Measurements from ENCODE around the gene PIK3R3. TPM values are rescaled to one million over a fixed set of nuclear protein-coding genes. Genes with fewer than 3 reads are reported as not detected.

The PIK3R3 gene
- total RNA-seq, 1 experiment from 2014 or later = 0.30 TPM

DNA sequence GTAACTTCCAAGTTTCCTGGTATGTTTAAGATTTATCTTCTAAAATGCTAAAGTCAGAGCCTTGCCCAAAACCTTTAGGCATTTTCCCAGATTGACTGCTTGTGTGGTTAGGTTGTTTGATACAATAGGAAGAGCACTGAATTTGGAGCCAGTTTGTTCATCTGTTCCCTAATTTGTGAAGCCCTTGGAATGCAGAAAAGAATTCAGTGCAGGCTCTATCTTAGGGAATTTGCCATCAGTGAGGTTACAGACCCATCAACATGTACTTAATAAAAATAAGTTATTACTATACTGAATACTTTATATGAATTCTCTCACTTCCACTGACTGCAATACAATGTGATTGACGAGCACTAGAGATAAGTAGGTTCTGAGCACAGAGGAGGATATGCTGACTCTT lies 120.2 kb downstream of the PIK3R3 start:
- no peak for DNase-seq (ENCODE audit: low read depth)
- in situ Hi-C loops (cut with HindIII; ENCODE audit: low pct_unique_long_range_greater_than_20kb, low sequenced_read_pairs) = no loop called here

DNA sequence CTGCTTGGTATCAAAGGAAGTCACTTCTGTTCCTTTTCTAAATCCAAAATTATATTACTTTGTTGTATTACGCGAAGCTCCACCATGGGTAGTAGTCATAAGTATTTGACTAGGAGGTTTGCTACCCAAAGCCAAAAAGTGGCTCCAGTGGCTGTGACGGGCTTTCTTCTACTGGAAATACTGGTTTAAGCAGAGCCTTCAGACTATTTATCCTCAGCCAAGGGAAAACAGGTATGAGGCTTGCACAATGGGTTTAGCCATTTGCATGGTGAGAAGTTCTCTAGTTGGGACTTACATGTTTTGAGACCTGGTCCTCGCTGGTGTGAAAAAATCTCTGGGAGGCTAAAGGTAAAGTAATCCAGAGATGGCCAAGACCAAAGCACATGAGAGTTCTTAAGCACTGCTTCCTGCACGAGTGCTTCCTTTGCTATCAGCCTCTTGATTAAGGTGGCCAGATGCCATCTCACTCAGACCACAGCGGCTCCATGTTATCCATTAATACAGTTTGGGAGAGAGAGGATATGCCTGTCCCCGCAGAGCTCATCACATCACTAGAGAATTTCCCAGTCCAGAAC lies 121.2 kb downstream of the PIK3R3 start:
- no peak for DNase-seq (ENCODE audit: low read depth)
- in situ Hi-C loops (cut with HindIII; ENCODE audit: low pct_unique_long_range_greater_than_20kb, low sequenced_read_pairs) = no loop called here

DNA sequence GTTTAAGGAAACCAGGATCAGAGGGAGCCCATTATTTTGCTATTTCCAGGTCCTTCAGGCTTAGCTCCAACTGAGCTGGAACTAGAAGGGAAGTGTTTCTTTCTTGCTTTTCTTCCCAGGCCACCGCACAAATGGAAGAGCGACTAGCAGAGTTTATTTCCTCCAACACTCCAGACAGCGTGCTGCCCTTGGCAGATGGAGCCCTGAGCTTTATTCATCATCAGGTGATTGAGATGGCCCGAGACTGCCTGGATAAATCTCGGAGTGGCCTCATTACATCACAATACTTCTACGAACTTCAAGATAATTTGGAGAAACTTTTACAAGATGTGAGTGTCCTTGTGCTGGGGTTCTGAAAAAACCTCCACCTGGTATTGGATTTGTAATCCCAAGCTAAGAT lies 121.8 kb downstream of the PIK3R3 start:
- in situ Hi-C loops (cut with HindIII; ENCODE audit: low pct_unique_long_range_greater_than_20kb, low sequenced_read_pairs) = no loop called here
- no peak for DNase-seq (ENCODE audit: low read depth)

GRCh38 chr1:46008585-46008984 lies 123.8 kb downstream of the PIK3R3 start:
- in situ Hi-C loops (cut with HindIII; ENCODE audit: low pct_unique_long_range_greater_than_20kb, low sequenced_read_pairs) = no loop called here
- DNase-seq (ENCODE audit: low read depth) = no peak

GRCh38 chr1:46005594-46005993 lies 126.8 kb downstream of the PIK3R3 start:
- in situ Hi-C loops (cut with HindIII; ENCODE audit: low pct_unique_long_range_greater_than_20kb, low sequenced_read_pairs) = no loop called here
- DNase-seq (ENCODE audit: low read depth) = no peak

DNA sequence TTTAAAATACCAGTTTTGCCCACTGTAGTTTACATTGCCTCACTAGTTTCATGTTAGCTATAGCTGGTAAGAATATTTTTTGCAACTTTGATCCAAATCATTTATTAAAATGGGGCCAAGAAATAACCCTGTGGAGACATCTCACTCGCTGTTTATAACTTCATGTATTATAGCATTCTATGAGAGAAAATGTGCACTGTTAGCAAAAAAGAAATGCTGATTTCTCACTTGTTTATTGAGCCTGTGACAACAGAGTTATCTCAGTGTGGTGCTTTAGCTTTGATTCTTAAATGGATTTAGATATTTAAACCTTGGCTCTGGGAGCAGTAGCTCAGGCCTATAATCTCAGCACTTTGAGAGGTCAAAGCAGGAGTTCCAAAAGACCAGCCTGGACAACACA lies 127.9 kb downstream of the PIK3R3 start:
- DNase-seq (ENCODE audit: low read depth) = no peak
- in situ Hi-C loops (cut with HindIII; ENCODE audit: low pct_unique_long_range_greater_than_20kb, low sequenced_read_pairs) = no loop called here

- in situ Hi-C loops (cut with HindIII; ENCODE audit: low pct_unique_long_range_greater_than_20kb, low sequenced_read_pairs) = no loop called here
- no peak for DNase-seq (ENCODE audit: low read depth)
These were observed 129.1 kb downstream of the PIK3R3 start for GRCh38 chr1:46003315-46003714.

- no peak for DNase-seq (ENCODE audit: low read depth)
- in situ Hi-C loops (cut with HindIII; ENCODE audit: low pct_unique_long_range_greater_than_20kb, low sequenced_read_pairs) = no loop called here
These were observed 129.8 kb downstream of the PIK3R3 start for GRCh38 chr1:46002551-46003150.

DNA sequence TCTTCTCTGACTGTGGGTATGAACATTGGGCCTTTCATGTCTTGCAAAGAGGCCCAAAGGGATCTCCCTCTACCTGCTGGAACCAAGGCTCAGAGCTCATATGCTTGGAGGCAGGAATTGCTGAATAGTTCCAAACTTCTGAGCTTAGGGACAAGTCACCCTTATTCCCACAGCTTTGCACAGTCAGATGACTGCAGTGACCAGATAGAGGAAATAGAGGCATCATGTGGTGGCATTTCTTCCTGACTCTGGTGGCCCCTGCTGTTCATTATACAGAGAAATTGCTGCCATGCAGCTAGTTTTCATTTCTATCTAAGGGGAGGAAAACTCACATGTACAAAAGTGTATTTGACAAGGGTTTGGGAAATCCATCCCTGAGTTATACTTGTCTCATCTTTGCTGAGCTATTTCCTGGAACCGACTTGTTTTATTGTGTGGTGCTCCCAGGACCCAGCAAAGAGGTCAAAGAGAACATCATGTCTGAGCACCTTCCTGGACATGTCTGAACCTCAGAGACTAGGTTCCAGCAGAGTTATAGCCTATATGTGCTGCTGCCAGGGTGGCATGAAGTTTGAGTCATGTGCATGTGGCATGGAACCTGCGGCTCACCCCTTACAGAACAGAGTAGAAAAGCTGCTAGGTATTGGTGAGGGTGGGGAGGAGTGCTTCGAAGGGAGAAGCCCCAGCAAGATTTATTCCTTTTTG lies 131.2 kb downstream of the PIK3R3 start:
- DNase-seq (ENCODE audit: low read depth) = no peak
- in situ Hi-C loops (cut with HindIII; ENCODE audit: low pct_unique_long_range_greater_than_20kb, low sequenced_read_pairs) = no loop called here

DNA sequence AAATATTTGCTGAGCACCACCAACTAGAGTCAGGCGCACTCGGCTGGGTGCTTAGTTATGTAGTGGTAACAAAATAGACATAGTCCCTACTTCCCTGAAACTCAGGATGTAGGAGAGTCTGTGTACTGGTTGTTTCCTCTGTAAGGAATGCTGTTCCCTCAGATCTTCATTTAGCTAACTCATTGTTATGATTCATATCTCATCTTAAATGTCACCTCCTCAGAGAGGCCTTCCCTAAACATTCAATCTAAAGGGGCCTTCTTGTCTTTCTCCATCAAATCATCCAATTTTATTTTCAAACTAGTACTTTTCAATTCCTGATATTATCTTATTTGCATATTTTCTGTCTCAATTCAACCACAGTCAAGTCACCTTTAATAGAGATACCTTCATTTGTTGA lies 132.9 kb downstream of the PIK3R3 start:
- DNase-seq (ENCODE audit: low read depth) = no peak
- in situ Hi-C loops (cut with HindIII; ENCODE audit: low pct_unique_long_range_greater_than_20kb, low sequenced_read_pairs) = no loop called here

DNA sequence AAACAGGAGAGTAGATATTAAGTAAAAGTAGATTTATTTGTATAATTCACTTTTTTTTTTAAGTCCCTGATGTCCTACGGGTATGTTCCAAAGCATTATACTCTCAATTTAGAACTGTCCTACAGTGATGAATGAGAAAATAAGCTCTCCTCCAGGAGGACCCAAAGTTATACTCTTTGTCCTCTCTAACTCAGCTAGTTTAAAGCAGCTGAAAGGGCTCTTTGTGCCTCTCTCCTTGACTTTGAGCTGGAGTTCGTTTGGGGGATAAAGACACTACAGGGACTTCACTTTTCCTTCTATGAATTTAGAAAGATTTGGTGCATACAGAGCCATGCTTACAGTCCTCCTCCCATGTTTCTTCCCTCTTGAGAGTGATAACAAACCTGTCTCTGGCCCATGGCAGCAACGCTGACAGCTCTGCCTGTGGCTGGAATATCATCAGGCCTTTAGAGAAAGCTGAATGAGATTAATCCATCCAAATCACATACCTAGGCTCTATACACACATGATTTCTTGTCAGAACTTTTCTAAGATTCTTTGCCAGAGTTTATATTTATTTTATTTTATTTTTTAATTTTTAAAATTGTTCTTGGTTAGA lies 134.3 kb downstream of the PIK3R3 start:
- in situ Hi-C loops (cut with HindIII; ENCODE audit: low pct_unique_long_range_greater_than_20kb, low sequenced_read_pairs) = no loop called here
- DNase-seq (ENCODE audit: low read depth) = no peak

- in situ Hi-C loops (cut with HindIII; ENCODE audit: low pct_unique_long_range_greater_than_20kb, low sequenced_read_pairs) = no loop called here
- no peak for DNase-seq (ENCODE audit: low read depth)
These were observed 137.1 kb downstream of the PIK3R3 start for GRCh38 chr1:45995298-45995697.

- DNase-seq (ENCODE audit: low read depth) = no peak
- in situ Hi-C loops (cut with HindIII; ENCODE audit: low pct_unique_long_range_greater_than_20kb, low sequenced_read_pairs) = no loop called here
These were observed 138.0 kb downstream of the PIK3R3 start for GRCh38 chr1:45994423-45994822.

Other genes starting within 250 kb of the PIK3R3 start
- gene TSPAN1, start 42.5 kb upstream of the PIK3R3 start, total RNA-seq (2014; rRNA removed; shearing (Covaris generic); ENCODE audit: low replicate concordance) = 2.3 and 9.5 TPM in 2 replicates
- gene P3R3URF, start 43.9 kb upstream of the PIK3R3 start, total RNA-seq (2014; rRNA removed; shearing (Covaris generic); ENCODE audit: low replicate concordance) = not detected in 2 replicates
- 125 and 130 TPM in 2 replicates for gene POMGNT1, start 65.8 kb upstream of the PIK3R3 start, total RNA-seq (2014; rRNA removed; shearing (Covaris generic); ENCODE audit: low replicate concordance)
- gene LURAP1, start 70.7 kb upstream of the PIK3R3 start, total RNA-seq (2014; rRNA removed; shearing (Covaris generic); ENCODE audit: low replicate concordance) = not detected in 2 replicates
- gene RAD54L, start 115.1 kb upstream of the PIK3R3 start, total RNA-seq (2014; rRNA removed; shearing (Covaris generic); ENCODE audit: low replicate concordance) = 9.7 and 23.5 TPM in 2 replicates
- gene LRRC41, start 171.0 kb upstream of the PIK3R3 start, total RNA-seq (2014; rRNA removed; shearing (Covaris generic); ENCODE audit: low replicate concordance) = 81.7 and 88.1 TPM in 2 replicates
- 458 and 554 TPM in 2 replicates for gene UQCRH, start 171.1 kb upstream of the PIK3R3 start, total RNA-seq (2014; rRNA removed; shearing (Covaris generic); ENCODE audit: low replicate concordance)
- 19.4 and 31.3 TPM in 2 replicates for gene NSUN4, start 208.2 kb upstream of the PIK3R3 start, total RNA-seq (2014; rRNA removed; shearing (Covaris generic); ENCODE audit: low replicate concordance)

Measured in Caki2 (cell line).